Liver (tissue), 9 donors: ENCODE data around the gene ZNF346. TPM values are rescaled to one million over a fixed set of nuclear protein-coding genes. Genes with fewer than 3 reads are reported as not detected.

ENCODE experiments used
- DNase-seq: peaks from one replicate; pipeline ENCODE4 v3.0.0-alpha.2; 2017; ENCODE audit warnings: low spot score
- H3K27ac ChIP-seq, 2 donors: one replicate each; pipeline ENCODE4 v1.7.0; 2013; ENCODE audit warnings: inconsistent platforms in 2 of 2, low read length in 2 of 2, control low read depth in 1 of 2, low read depth in 1 of 2, mild to moderate bottlenecking in 1 of 2
- H3K27me3 ChIP-seq, 4 donors: one replicate each; pipeline versions ENCODE4 v1.6.1 to v1.7.0; 2013; ENCODE audit warnings: low read length in 3 of 4, inconsistent platforms in 1 of 4, mild to moderate bottlenecking in 1 of 4, moderate library complexity in 1 of 4; ENCODE audit not compliant: control insufficient read depth in 4 of 4, insufficient read depth in 4 of 4
- H3K36me3 ChIP-seq, 4 donors: one replicate each; pipeline versions ENCODE4 v1.6.1 to v1.7.0; 2013; ENCODE audit warnings: low read length in 3 of 4, mild to moderate bottlenecking in 3 of 4, low read depth in 1 of 4, moderate library complexity in 1 of 4; ENCODE audit not compliant: control insufficient read depth in 4 of 4, insufficient read depth in 3 of 4
- H3K4me1 ChIP-seq, 4 donors: one replicate each; pipeline versions ENCODE4 v1.6.1 to v1.7.0; 2013; ENCODE audit warnings: low read length in 3 of 4, mild to moderate bottlenecking in 3 of 4, moderate library complexity in 1 of 4; ENCODE audit not compliant: control insufficient read depth in 4 of 4, insufficient read depth in 4 of 4
- H3K4me3 ChIP-seq, 3 donors: one replicate each; pipeline versions ENCODE4 v1.6.1 to v1.7.0; 2013; ENCODE audit warnings: low read length in 3 of 3, control low read depth in 1 of 3, low read depth in 1 of 3, mild to moderate bottlenecking in 1 of 3
- H3K9ac ChIP-seq, 2 donors: one replicate each; pipeline ENCODE4 v1.7.0; 2013; ENCODE audit warnings: low read length in 2 of 2, mild to moderate bottlenecking in 2 of 2, moderate library complexity in 2 of 2, control low read depth in 1 of 2, low read depth in 1 of 2
- H3K9me3 ChIP-seq, 4 donors: one replicate each; pipeline versions ENCODE4 v1.6.1 to v1.7.0; 2013; ENCODE audit warnings: low read length in 3 of 4; ENCODE audit not compliant: control insufficient read depth in 4 of 4
- ATF3 ChIP-seq: IDR thresholded peaks from 2 replicates; pipeline ENCODE4 v1.6.1; 2016; ENCODE audit warnings: antibody characterized with exemption
- CTCF ChIP-seq: fragments of 150-350 bp; IDR thresholded peaks from 2 replicates; pipeline ENCODE4 v1.5.1; 2017; ENCODE audit warnings: improper control_type of control experiment, low read depth, low read length; ENCODE audit not compliant: missing input control
- EGR1 ChIP-seq, 2 donors: IDR thresholded peaks; 2 replicates each; pipeline ENCODE4 v1.6.1; 2016 to 2018; ENCODE audit warnings: antibody characterized with exemption in 2 of 2, low read depth in 2 of 2
- FOXA1 ChIP-seq: IDR thresholded peaks from 2 replicates; pipeline ENCODE4 v1.6.1; 2016; ENCODE audit warnings: antibody characterized with exemption
- FOXA2 ChIP-seq: IDR thresholded peaks from 2 replicates; pipeline ENCODE4 v1.6.1; 2016; ENCODE audit warnings: antibody characterized with exemption
- HNF4A ChIP-seq, 2 donors: conservative IDR thresholded peaks; 2 replicates each; pipeline ENCODE4 v1.6.1; 2016; ENCODE audit warnings: antibody characterized with exemption in 2 of 2, mild to moderate bottlenecking in 2 of 2
- HNF4G ChIP-seq: IDR thresholded peaks from 2 replicates; pipeline ENCODE4 v1.6.1; 2016; ENCODE audit warnings: antibody characterized with exemption
- JUND ChIP-seq, 2 donors: IDR thresholded peaks; 2 replicates each; pipeline ENCODE4 v1.6.1; 2016; ENCODE audit warnings: antibody characterized with exemption in 2 of 2
- MAX ChIP-seq: IDR thresholded peaks from 2 replicates; pipeline ENCODE4 v1.6.1; 2016; ENCODE audit warnings: antibody characterized with exemption
- NR2F2 ChIP-seq: IDR thresholded peaks from 2 replicates; pipeline ENCODE4 v1.6.1; 2016; ENCODE audit warnings: antibody characterized with exemption
- RAD21 ChIP-seq, 2 donors: IDR thresholded peaks; 2 replicates each; pipeline ENCODE4 v1.6.1; 2016; ENCODE audit warnings: antibody characterized with exemption in 2 of 2, mild to moderate bottlenecking in 2 of 2
- SP1 ChIP-seq: IDR thresholded peaks from 2 replicates; pipeline ENCODE4 v1.6.1; 2018; ENCODE audit warnings: antibody characterized with exemption, mild to moderate bottlenecking
- TAF1 ChIP-seq: conservative IDR thresholded peaks from 2 replicates; pipeline ENCODE4 v1.6.1; 2016; ENCODE audit warnings: antibody characterized with exemption, mild to moderate bottlenecking
- YY1 ChIP-seq: IDR thresholded peaks from 2 replicates; pipeline ENCODE4 v1.6.1; 2016; ENCODE audit warnings: antibody characterized with exemption, mild to moderate bottlenecking
- WGBS: extraction: QIAGEN DNeasy Blood & Tissue Kit; methylation state at CpG from one replicate; pipeline ENCODE4 v1.1.7; 2013; 5-methylcytosine and 5-hydroxymethylcytosine counted together
- polyA plus RNA-seq, 2 donors: library from polyadenylated mRNA; stranded (reverse) in 1 of 2; unstranded in 1 of 2; fragments of 200-250 nt in 1 of 2; fragments of >200 nt in 1 of 2; fragmentation: Nextera tagmentation in 1 of 2; extraction: Ambion mirVana in 1 of 2; gene quantifications; one replicate each; pipeline versions ENCODE4 v1.2.1 to v1.2.3, GENCODE V29; 2013 to 2015
- total RNA-seq, 2 donors: library from RNA; depleted of rRNA; stranded (reverse); fragments of >200 nt; gene quantifications; one replicate each; pipeline ENCODE4 v1.2.3, GENCODE V29; 2014
- TF ChIP-seq, protein P1 (sequence below): IDR thresholded peaks from 2 replicates; pipeline ENCODE4 v1.6.1; 2016; ENCODE audit warnings: antibody characterized with exemption
- TF ChIP-seq, protein P2 (sequence below): IDR thresholded peaks from 2 replicates; pipeline ENCODE4 v1.6.1; 2016; ENCODE audit warnings: antibody characterized with exemption, mild to moderate bottlenecking
- donor health status: healthy.
- donor health status: healthy.
- donor health status: healthy.
- donor health status: healthy.
- donor health status: healthy.

The ZNF346 gene
- total and polyA plus RNA-seq, 4 donors: 3.7 to 11.0 (median 6.4) TPM

GRCh38 chr5:177084175-177084574, 61.7 kb downstream of the ZNF346 start:
- Histone ChIP-seq H3K9ac (no peak overlapping the region), H3K4me3 (no peak overlapping the region), H3K9me3 (no peaks in the 10 kb centered on the region), H3K4me1 (peaks cover 8 to 21% (median 16%) of the 10 kb centered on the region in 4 donors), H3K36me3 (no peaks in the 10 kb centered on the region), H3K27me3 (no peaks in the 10 kb centered on the region), H3K27ac (no peak overlapping the region)
- 80% methylated on average over 4 of the region's 4 CpGs for WGBS
- DNase-seq: no peak
- TF ChIP-seq, protein P1, sequence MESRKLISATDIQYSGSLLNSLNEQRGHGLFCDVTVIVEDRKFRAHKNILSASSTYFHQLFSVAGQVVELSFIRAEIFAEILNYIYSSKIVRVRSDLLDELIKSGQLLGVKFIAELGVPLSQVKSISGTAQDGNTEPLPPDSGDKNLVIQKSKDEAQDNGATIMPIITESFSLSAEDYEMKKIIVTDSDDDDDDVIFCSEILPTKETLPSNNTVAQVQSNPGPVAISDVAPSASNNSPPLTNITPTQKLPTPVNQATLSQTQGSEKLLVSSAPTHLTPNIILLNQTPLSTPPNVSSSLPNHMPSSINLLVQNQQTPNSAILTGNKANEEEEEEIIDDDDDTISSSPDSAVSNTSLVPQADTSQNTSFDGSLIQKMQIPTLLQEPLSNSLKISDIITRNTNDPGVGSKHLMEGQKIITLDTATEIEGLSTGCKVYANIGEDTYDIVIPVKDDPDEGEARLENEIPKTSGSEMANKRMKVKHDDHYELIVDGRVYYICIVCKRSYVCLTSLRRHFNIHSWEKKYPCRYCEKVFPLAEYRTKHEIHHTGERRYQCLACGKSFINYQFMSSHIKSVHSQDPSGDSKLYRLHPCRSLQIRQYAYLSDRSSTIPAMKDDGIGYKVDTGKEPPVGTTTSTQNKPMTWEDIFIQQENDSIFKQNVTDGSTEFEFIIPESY: no peak
- TF ChIP-seq HNF4G: no peak
- no peak for TF ChIP-seq MAX
- TF ChIP-seq, protein P2, sequence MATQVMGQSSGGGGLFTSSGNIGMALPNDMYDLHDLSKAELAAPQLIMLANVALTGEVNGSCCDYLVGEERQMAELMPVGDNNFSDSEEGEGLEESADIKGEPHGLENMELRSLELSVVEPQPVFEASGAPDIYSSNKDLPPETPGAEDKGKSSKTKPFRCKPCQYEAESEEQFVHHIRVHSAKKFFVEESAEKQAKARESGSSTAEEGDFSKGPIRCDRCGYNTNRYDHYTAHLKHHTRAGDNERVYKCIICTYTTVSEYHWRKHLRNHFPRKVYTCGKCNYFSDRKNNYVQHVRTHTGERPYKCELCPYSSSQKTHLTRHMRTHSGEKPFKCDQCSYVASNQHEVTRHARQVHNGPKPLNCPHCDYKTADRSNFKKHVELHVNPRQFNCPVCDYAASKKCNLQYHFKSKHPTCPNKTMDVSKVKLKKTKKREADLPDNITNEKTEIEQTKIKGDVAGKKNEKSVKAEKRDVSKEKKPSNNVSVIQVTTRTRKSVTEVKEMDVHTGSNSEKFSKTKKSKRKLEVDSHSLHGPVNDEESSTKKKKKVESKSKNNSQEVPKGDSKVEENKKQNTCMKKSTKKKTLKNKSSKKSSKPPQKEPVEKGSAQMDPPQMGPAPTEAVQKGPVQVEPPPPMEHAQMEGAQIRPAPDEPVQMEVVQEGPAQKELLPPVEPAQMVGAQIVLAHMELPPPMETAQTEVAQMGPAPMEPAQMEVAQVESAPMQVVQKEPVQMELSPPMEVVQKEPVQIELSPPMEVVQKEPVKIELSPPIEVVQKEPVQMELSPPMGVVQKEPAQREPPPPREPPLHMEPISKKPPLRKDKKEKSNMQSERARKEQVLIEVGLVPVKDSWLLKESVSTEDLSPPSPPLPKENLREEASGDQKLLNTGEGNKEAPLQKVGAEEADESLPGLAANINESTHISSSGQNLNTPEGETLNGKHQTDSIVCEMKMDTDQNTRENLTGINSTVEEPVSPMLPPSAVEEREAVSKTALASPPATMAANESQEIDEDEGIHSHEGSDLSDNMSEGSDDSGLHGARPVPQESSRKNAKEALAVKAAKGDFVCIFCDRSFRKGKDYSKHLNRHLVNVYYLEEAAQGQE: no peak
- no peak for TF ChIP-seq FOXA2
- no peak for TF ChIP-seq FOXA1
- TF ChIP-seq ATF3: no peak

DNA sequence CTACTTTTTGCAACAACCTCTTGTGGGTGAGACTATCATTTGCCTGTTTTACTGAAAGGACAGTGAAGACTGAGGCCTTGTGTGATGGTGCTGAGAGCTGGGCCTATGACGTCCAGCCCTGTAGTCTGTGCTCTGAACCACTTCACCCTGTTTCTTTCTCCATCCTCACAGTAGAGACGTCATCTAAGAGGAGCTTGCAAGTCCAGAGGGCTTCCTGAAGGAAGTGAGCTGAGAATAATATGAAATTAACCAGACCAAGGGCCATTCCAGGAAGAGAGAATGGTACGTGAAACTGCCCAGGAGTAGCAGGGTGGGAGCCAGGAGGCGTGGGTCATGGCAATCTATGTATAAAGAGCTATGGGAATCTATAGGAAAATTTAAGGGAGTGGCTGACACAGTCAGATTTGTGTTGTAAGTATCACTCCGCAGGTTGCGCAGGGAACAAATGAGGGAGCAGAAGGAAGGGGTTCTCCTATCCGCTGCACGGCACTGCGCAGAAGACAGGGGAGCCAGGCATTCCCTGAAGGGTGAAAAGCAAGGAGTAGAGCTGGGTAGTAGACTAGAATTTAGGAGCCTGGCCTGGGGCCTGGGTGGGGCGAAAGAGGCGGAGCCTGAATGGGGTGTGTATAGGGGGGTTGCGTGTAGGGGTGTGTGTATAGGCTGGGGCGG, 63.6 kb downstream of the ZNF346 start:
- H3K36me3 ChIP-seq: peaks cover 0 to 5% (median 1%) of the 10 kb centered on the region in 4 donors
- H3K27me3 ChIP-seq: no peaks in the 10 kb centered on the region
- 53% methylated on average over 13 of the region's 13 CpGs for WGBS
- DNase-seq: no peak
- peak overlapping the region in 1 of 2 donors; percentile 36 for H3K27ac ChIP-seq
- H3K9me3 ChIP-seq: no peaks in the 10 kb centered on the region
- H3K4me3 ChIP-seq: no peak overlapping the region
- peaks cover 11 to 39% (median 32%) of the 10 kb centered on the region in 4 donors for H3K4me1 ChIP-seq
- peak overlapping the region in 1 of 2 donors; percentile 17 for H3K9ac ChIP-seq
- TF ChIP-seq SP1 (no peak), CTCF (no peak), TAF1 (no peak), NR2F2 (no peak), ATF3 (no peak), HNF4A (conservative IDR thresholded peaks at IDR 0.05) (no peak), RAD21 (IDR thresholded peaks at IDR 0.05) (no peak), FOXA1 (no peak), HNF4G (no peak), MAX (no peak), EGR1 (IDR thresholded peaks at IDR 0.05; ENCODE audit: low read depth in 2 of 2) (no peak), FOXA2 (no peak), JUND (IDR thresholded peaks at IDR 0.05) (no peak), YY1 (no peak)
- TF ChIP-seq, protein P2: no peak
- TF ChIP-seq, protein P1: no peak
